GM21576 (cell line): Measurements from ENCODE around the gene SPDYE3.
"Not testable (repeated sequence)": the region's sequence is repeated elsewhere in the genome, so short reads cannot be mapped to it uniquely, and the experiment has no call there.

Experiments
- ATAC-seq: cut with Tn5 transposase; IDR thresholded peaks from one replicate; pipeline ENCODE4 v1.9.1; 2021; ENCODE audit warnings: mild to moderate bottlenecking, moderate library complexity; ENCODE audit not compliant: unreplicated experiment

The SPDYE3 gene

DNA sequence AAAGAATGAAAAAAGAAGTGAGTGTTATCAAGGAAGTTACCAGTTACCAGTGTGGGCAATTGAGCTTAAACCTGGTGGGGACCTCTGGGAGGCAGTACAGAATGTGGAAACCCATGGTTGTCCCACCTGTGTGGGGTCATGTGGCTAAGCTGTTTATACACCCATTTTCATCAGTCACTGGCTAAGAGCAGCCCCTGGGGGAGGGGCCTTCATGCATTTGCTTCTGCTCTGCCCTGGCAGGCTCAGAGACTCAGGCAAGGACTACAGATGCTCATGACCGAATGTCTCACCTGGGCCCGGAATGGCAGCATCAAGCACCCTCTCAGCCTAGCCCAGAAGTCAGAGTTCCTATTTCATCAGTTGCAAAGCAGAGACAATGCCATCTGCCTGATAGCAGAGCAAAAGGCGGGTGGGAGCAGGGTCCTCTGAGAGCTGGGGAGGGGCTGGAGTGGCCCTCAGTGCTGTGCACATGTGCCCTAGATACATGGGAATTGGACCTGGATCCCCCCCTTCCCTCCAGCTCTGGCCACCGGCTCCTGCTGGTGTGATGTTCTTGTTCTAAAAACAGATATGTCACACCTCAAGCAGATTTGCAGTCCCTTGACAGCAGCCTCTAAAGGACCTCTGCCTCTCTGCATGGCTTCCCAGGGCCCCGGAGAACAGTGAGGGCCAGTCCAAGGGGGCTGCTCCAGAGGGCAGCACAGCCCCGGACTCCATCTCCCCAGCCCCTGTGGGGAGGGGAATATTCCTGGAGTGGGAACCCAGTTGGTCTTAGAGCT is 20.1 kb upstream of the SPDYE3 start:
- not testable (repeated sequence) for ATAC-seq

DNA sequence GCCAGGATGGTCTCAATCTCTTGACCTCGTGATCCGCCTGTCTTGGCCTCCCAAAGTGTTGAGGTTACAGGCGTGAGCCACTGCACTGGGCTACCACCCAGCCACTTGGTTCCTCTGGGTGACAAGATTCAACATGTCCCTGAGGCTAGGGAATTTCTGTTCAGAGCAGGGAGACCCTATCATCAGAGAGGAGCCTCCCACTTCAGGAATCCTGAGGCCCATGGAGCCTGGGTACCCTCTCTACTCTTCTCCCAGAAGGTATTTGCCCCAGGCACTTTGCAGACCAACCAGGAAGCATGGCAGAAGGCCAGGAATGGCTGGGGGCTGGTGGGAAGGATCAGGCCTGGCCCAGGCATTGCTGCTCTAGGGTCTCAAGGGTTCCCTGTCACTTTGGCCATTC is 19.2 kb upstream of the SPDYE3 start:
- ATAC-seq: not testable (repeated sequence)

DNA sequence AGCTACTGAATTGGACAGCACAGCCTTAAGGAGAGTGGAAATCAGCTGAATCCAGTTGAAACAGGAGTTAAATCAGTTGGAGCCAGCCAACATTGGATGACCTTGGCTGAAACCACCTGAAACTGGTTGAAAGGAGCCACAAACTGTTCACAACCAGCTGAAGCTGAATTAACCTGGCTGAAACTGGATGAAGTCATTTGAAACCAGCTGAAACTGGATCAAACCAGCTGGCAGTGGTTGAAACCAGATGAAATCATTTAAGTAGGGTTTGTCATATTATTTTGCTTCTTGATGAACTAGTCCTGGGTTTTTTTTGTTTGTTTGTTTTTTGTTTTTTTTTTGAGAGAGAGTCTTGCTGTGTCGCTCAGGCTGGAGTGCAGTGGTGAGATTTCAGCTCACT is 15.3 kb upstream of the SPDYE3 start:
- ATAC-seq: not testable (repeated sequence)

DNA sequence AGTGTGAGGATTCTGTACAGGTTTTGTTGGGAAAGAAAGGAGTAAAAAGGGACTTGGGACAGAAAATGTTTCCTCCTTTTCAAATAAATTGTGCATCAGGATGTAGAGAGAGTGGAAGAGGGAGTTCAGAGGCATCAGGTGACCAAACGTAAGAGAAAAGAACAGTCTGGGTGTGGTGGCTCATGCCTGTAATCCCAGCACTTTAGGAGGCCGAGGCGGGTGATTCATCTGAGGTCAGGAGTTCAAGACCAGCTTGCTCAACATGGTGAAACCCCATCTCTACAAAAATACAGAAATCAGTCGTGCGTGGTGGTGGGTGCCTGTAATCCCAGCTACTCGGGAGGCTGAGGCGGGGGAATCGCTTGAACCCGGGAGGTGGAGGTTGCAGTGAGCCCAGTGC is 12.2 kb upstream of the SPDYE3 start:
- not testable (repeated sequence) for ATAC-seq

DNA sequence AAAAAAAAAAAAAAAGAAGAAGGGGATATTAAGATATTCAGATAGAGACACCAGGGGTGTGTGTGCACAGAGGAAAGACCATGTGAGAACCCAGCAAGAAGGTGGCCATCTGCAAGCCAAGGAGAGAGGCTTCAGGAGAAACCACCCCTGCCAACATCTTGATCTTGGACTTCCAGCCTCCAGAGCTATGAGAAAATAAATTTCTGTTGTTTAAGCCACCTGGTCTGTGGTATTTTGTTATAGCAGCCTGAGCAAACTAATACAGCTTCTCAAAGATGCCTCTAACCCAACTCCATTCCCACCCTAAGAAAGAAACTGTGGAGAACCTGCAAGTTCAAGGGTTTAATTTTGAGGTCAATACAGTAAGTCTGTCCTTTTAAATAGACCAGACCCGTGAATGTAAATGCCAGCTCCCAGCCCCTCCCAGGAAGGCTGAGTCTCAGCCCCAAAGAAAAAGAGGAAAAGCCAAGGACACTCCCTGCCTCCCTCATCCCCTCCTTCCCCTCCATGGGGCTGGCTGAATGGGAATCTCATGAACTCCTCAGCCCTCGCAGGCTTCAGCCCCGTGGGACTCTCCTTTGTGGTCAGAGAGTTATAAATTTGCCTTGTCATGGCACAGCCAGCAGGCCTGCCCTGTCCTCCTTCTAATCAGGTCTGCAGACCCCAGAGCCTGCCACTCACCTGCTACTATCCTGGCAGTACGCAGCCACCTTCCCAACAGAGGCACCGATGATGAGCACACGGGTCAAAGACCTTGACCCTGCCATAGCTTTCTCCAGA is 9.5 kb upstream of the SPDYE3 start:
- not testable (repeated sequence) for ATAC-seq

DNA sequence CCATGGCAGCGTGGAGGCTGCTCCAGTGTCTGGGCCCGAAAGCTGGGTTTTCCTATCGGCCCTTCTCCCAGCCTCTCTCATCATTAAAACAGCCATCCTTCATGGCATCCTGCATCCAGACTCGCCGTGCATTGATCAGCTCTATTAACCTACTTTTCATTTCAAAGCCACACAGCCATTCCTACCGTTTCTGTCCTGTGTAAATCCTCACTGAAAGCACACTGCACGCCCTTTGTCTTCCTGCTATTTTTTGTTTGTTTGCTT is 8.9 kb upstream of the SPDYE3 start:
- not testable (repeated sequence) for ATAC-seq

DNA sequence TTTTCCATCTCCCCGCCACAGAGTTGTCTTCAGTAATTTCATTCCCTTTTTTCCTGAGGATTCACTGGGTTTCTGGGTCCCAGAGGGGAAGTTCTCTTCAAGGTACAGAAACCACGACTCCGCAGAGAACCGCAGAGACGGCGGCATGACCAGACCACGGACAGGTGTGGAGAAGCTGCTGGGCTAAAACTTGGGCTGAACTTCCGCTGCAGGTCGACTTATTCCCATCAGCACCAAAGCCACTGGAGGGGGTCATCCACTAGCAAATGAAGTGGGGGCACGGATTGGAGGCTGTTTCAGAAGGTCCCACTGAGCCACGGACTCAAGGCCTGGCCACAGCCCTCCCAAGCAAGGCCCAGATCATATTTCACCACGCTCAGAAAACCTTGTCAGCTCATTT is 3.0 kb upstream of the SPDYE3 start:
- not testable (repeated sequence) for ATAC-seq

DNA sequence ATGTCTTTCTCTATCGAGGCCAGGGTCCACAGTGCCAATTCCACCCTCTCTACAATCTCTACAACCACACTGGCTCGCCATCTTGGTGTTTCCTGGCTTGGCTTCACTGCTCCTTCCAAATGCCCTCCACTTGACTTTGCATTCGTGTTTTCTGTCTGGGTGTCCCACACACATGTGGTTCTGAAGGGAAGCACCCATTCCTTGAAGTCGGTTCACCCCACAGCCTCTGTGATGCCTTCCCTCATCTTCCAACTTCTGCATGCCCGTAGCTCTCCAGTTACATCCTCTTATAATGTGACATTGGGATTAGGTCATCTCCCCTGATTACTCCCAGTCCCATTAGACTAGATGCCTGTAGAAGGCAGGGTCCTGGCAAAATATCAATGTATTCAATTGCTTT is 10.8 kb downstream of the SPDYE3 start:
- not testable (repeated sequence) for ATAC-seq

DNA sequence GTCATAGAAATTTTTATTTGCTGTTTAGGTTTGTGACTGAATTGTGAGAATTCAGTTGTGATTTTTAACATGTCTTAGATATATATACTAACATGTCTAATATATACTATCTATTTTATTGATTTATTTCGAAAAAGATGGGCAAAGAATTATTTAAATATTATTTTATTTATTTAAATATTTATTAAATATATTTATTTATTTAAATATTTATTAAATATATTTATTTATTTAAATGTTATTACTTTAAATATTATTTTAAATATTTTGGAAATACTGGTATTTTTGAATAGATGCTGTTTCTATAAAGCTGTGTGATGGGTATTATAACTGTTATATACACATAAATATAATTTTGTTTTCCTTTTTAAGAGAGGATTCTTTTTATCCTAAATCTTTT is 14.1 kb downstream of the SPDYE3 start:
- ATAC-seq: not testable (repeated sequence)

DNA sequence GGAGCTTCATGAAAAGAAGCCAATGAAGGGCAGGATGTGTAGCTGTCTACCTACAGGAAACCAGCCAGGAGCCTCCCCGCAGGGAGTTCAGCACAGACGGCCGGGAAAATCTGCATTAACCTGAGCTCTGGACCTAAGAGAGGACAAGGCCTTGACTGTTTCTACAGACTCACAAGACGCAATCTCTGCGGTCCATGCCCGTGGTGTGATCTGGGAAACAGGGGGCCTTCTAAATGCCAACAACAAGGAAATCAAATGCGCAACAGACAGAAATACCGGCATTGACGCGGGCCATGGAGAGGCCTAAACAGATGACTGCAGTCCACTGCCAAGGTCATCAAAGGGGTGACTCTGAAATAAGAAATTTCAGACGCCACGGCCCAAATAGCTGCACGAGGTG is 16.7 kb downstream of the SPDYE3 start:
- ATAC-seq: not testable (repeated sequence)

DNA sequence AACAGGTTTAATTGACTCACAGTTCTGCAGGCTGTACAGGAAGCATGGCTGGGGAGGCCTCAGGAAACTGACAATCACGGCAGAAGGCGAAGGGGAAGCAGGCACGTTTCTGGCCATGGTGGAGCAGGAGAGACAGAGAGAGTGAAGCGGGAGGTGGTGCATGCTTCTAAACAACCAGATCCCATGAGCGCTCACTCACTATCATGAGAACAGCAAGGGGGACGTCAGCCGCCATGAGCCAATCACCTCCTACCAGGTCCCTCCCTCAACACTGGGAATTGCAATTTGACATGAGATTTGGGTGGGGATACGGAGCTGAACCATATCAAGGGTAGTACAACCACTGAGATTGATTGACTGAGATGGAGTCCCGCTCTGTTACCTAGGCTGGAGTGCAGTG is 18.2 kb downstream of the SPDYE3 start:
- not testable (repeated sequence) for ATAC-seq

DNA sequence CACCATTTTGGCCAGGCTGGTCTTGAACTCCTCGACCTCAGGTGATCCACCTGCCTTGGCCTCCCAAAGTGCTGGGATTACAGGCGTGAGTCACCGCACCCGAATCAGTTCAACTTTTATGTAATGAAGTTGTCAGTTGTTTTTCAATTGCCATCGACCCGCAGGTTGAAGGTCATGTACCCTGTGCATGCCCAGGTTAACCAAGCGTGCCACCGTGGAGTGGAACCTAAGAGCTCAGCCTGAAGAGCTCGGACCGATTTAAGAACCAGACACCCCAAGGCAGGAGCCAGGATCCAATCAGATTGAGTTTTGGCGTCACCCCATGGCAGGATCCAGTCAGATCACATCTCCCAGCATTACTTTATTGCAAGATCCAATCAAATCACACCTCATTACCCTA is 19.4 kb downstream of the SPDYE3 start:
- ATAC-seq: not testable (repeated sequence)

DNA sequence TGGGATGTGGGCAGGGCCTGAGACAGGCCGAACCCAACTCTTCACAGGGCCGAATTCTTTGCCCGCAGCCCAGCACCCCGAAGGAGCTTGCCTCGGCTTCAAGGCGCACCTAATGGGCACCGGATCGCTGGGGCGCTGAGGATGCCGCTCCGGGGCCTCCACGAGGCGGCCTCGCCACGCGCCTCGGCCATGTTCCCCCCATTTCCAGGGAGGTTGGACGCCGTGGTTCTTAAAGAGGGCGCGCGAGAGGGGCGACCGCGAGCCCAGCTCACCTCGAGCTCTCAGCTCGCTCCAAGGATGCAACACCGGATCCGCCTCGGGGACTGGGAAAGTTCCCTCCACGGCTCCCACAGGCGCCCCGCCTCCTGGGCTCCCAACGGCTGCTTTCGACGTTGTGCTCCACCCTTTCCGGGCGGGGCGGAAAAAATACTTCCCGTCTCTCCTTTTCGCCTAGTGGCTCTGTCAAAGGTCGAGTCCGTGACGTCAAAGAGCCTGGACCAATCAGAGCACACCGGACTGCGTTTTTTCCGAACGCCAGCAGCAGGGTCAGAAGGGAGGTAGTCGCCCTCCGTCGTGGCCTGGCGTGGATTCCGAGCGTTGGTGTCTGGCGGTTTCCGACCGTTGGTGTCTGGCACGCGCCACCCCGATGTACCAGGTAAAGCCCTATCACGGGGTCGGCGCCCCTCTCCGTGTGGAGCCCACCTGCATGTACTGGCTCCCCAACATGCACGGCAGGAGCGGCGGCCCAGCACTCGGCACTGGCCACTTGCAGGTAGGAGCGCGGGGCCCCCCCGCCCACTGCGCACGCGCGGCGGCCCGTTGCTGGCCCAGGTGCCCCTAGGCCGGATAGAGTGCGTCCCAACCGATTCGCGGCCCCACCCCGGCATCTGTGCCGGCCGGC is 28.3 kb downstream of the SPDYE3 start:
- peak; percentile 93 for ATAC-seq

DNA sequence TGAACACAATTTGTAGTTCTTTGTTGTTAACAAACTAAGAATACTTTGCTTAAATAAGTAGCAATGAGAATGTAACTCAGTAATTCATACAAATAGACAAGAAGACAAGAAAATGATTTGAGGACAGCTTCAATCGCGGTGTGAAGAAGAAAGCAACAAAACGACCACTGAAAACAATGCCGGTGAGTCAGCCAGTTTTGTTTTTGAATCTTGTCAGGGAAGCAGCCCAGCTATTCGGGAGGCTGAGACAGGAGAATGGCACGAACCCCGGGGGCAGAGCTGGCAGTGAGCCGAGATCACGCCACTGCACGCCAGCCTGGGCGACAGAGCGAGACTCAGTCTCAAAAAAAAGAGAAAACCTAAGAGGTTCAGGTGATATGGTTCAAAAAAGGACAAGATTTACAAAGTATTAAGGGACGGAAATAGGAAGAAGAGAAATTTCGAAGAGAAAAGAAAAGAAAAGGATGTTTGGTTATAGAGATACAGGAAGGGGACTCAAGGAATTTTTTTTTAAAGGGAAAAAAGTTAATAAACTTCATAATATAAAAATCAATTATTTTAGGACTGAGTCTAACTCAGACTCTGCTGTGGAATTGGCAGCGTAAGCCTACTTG is 30.7 kb downstream of the SPDYE3 start:
- ATAC-seq: not testable (repeated sequence)

DNA sequence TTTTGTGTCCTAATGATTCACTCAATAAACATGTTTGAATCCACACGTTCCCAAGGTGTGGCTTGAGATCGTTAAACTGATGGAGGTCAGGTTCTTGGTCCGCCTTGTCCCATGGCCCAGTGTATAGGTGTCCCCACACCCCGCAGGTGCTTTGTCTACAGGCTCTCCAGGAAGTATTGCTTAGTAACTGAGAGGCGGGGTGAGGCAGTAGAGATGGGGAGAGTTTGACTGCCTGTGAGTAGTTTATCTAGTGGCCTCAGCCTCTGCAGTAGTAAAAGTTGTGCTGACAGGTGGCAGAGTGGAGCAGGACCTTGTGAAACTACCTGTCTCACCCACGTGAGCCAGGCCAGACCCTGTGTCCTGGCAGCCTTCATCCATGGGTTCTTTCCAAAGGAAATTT is 33.8 kb downstream of the SPDYE3 start:
- not testable (repeated sequence) for ATAC-seq

DNA sequence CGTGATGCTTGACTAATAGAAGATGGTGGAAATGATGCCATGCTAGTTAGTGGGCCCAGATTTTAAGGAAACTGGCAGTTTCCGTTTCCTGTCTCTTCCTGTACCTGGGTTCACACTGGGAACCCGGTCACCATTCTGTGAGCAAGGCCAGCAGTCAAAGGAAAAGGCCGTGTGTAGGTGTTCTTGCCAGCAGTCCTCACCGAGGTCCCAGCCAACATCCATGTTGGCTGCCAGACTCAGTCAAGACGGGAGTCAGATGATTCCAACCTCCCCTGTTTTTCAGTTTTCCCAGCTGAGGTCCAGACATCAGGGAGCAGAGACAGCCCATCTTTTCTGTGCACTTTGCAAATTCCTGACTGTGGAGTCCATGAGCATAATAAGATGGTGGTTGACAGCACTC is 35.3 kb downstream of the SPDYE3 start:
- ATAC-seq: no peak

DNA sequence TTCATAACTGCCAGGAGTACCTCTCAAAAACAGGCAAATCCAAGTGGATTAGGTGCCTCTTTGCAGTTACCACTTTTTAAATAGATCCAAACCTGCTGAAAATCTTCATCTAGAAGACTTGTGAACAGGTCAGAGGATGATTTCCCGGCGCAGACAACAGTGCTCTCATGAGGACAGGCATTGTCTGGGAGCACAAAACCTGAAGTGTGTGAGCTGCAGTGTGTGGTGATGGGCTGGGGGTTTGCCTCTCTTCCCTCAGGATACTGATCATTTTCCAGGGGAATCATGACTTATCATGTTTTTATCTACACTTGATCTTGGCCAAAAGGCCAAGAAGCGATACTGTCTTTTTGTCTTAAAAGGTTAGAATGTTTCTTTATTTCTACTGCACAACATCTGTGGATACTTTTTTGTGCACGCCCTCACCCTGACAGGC is 36.6 kb downstream of the SPDYE3 start:
- not testable (repeated sequence) for ATAC-seq

DNA sequence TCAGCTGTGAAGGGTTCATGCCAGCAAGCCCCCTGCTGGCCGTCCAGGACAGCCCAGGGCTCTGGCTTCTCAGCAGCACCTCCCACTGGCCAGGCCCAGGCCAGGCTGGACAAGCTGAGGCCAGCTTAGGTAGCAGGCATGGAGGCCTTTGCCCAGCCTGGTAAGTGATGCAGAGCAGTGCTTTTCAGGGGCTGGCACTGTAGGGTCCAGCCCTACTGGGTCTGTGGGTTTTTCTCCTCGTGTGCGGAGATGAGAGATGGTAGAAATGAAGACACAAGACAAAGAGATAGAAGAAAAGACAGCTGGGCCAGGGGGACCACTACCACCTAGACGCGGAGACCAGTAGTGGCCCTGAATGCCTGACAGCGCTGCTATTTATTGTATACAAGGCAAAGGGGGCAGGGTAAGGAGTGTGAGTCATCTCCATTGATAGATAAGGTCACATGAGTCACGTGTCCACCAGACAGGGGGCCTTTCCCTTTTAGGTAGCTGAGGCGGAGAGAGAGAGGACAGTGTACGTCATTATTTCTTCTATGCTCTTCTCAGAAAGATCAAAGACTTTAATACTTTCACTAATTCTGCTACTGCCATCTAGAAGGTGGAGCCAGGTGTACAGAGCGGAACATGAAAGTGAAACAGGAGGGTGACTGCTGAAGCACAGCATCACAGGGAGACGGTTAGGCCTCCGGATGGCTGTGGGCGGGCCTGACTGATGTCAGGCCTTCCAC is 37.2 kb downstream of the SPDYE3 start:
- ATAC-seq: peak; percentile 70

DNA sequence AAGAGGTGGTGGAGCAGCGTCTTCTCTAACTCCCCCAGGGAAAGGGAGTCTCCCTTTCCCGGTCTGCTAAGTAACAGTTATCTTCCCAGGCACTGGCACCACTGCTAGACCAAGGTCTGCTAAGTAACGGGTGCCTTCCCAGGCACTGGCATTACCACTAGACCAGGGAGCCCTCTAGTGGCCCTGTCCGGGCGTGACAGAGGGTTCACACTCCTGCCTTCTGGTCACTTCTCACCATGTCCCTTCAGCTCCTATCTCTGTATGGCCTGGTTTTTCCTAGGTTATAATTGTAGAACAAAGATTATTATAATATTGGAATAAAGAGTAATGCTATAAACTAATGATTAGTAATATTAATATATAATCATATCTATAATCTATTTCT is 37.8 kb downstream of the SPDYE3 start:
- ATAC-seq: peak; percentile 27

DNA sequence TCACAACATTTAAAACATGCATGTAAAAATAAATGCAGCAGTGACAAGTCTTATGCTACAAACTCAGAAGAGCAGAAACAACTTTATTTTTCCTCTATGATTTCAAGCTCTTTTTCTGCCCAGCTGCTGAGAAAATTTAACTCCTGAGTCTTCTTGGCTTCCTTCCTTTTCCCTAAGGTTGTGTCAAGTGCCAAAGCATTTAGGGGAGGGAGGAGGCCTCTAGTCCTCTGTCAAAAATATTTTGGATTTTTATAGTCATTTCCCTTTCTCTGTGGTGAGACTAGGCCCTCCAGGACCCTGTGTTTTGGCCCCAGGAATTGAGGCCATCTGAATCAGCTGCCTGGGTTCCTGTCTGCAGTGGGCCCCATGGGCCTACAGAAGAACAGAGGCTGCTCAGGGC is 39.4 kb downstream of the SPDYE3 start:
- no peak for ATAC-seq
